H1 (cell line): ENCODE results near the gene PLEKHG2. TPM values are rescaled to one million over a fixed set of nuclear protein-coding genes. Genes with fewer than 3 reads are reported as not detected.

Experiments used
- ASH2L ChIP-seq: fragments of 200-600, 300-600 bp; sonication (generic); IDR thresholded peaks from one replicate; pipeline ENCODE4 v1.7.1; 2017; ENCODE audit warnings: low read length
- CEBPB ChIP-seq: IDR thresholded peaks from 2 replicates; pipeline ENCODE4 v1.6.1; 2012; ENCODE audit warnings: low read depth, low read length
- CHD2 ChIP-seq: IDR thresholded peaks from 2 replicates; pipeline ENCODE4 v1.6.1; 2012; ENCODE audit warnings: low read length, improper control_type of control experiment
- CREB1 ChIP-seq: IDR thresholded peaks from 2 replicates; pipeline ENCODE4 v1.6.1; 2012; ENCODE audit warnings: inconsistent platforms
- CTCF ChIP-seq, 3 experiments: IDR thresholded peaks; 1 replicate in 2 of 3; 2 replicates in 1 of 3; pipeline versions ENCODE4 v1.5.1 to v1.6.1; 2011; ENCODE audit warnings: low read length in 3 of 3, mild to moderate bottlenecking in 3 of 3, inconsistent platforms in 2 of 3, low read depth in 1 of 3, moderate library complexity in 1 of 3; ENCODE audit not compliant: insufficient read depth in 1 of 3; ENCODE audit errors: control extremely low read depth in 1 of 3
- E2F6 ChIP-seq: IDR thresholded peaks from 2 replicates; pipeline ENCODE4 v1.6.1; 2012; ENCODE audit warnings: inconsistent platforms
- EGR1 ChIP-seq: IDR thresholded peaks from 2 replicates; pipeline ENCODE4 v1.6.1; 2011; ENCODE audit warnings: low read depth, low read length, borderline replicate concordance
- EP300 ChIP-seq, 2 experiments: IDR thresholded peaks; 1 replicate in 1 of 2; 2 replicates in 1 of 2; pipeline ENCODE4 v1.6.1; 2011 to 2012; ENCODE audit warnings: low read depth in 2 of 2, low read length in 2 of 2, mild to moderate bottlenecking in 2 of 2, borderline replicate concordance in 1 of 2, inconsistent platforms in 1 of 2, moderate library complexity in 1 of 2
- EZH2 ChIP-seq: fragments of 200-600 bp; sonication (generic); IDR thresholded peaks from 2 replicates; pipeline ENCODE4 v1.7.1; 2012; ENCODE audit warnings: low read depth, mild to moderate bottlenecking, moderate library complexity, low read length, inconsistent platforms; ENCODE audit not compliant: severe bottlenecking
- FOSL1 ChIP-seq: IDR thresholded peaks from 2 replicates; pipeline ENCODE4 v1.6.1; 2011; ENCODE audit warnings: mild to moderate bottlenecking, low read depth, low read length, moderate library complexity; ENCODE audit not compliant: insufficient read depth
- GABPA ChIP-seq: IDR thresholded peaks from 2 replicates; pipeline ENCODE4 v1.6.1; 2011; ENCODE audit warnings: mild to moderate bottlenecking, low read length, moderate library complexity, borderline replicate concordance; ENCODE audit not compliant: insufficient read depth
- KDM1A ChIP-seq: fragments of 200-600, 300-600 bp; sonication (generic); IDR thresholded peaks from 2 replicates; pipeline ENCODE4 v1.7.1; 2016; ENCODE audit warnings: mild to moderate bottlenecking, low read length, borderline replicate concordance
- NANOG ChIP-seq: IDR thresholded peaks from 2 replicates; pipeline ENCODE4 v1.6.1; 2011; ENCODE audit warnings: low read length, low read depth, mild to moderate bottlenecking, inconsistent platforms; ENCODE audit not compliant: insufficient read depth, poor library complexity, severe bottlenecking
- RNF2 ChIP-seq: fragments of 200-900, 300-1000 bp; sonication (generic); IDR thresholded peaks from 2 replicates; pipeline ENCODE4 v1.7.1; 2016; ENCODE audit warnings: borderline replicate concordance, low read depth, mild to moderate bottlenecking, antibody characterized with exemption, low read length; ENCODE audit not compliant: poor library complexity, severe bottlenecking; ENCODE audit errors: missing control alignments
- SP4 ChIP-seq: IDR thresholded peaks from 2 replicates; pipeline ENCODE4 v1.6.1; 2012; ENCODE audit warnings: low read length, inconsistent platforms
- TAF7 ChIP-seq: optimal IDR thresholded peaks from 2 replicates; pipeline ENCODE3; 2011; ENCODE audit warnings: low read depth, mild to moderate bottlenecking, inconsistent platforms, low read length, moderate library complexity, borderline replicate concordance
- TBP ChIP-seq: IDR thresholded peaks from 2 replicates; pipeline ENCODE4 v1.6.1; 2011; ENCODE audit warnings: low read depth, low read length, improper control_type of control experiment
- TCF12 ChIP-seq: IDR thresholded peaks from 2 replicates; pipeline ENCODE4 v1.6.1; 2011; ENCODE audit warnings: low read depth, mild to moderate bottlenecking, low read length
- TEAD4 ChIP-seq: IDR thresholded peaks from 2 replicates; pipeline ENCODE4 v1.6.1; 2012; ENCODE audit warnings: low read depth, low read length, inconsistent platforms, mixed read lengths
- ZNF274 ChIP-seq: IDR thresholded peaks from 2 replicates; pipeline ENCODE4 v1.7.0; 2012; ENCODE audit warnings: low read length, borderline replicate concordance; ENCODE audit errors: extremely low read depth
- polyA plus RNA-seq, 7 experiments: library from polyadenylated mRNA; depleted of rRNA in 3 of 7; stranded (reverse) in 5 of 7; unstranded in 2 of 7; fragments of >200 nt in 5 of 7; fragments of 200-250 nt in 2 of 7; gene quantifications; 1 replicate in 5 of 7; 2 replicates in 1 of 7; 4 replicates in 1 of 7; pipeline versions ENCODE4 v1.2.1 to v1.2.3, GENCODE V29; 2011 to 2013; ENCODE audit warnings: missing spikeins in 2 of 7, mixed read lengths in 2 of 7
- total RNA-seq: library from RNA; stranded (reverse); fragmentation: NEBNext Ultra II Directional; extraction: Animal tissue kit (Norgen Biotek cat#: 25700); gene quantifications from 2 replicates; pipeline ENCODE4 v1.2.1, GENCODE V29; 2021

Gene PLEKHG2
- total and polyA plus RNA-seq, 2 of the 8 experiments (the other 6 are each of a cell fraction or from before 2014, with no cell fraction given) = 16.9 to 65.7 TPM

- TF ChIP-seq NANOG (no peak), TBP (peak; percentile 87), TCF12 (no peak), EZH2 (no peak), EGR1 (no peak), EP300 (IDR thresholded peaks at IDR 0.05; ENCODE audit: borderline replicate concordance in 1 of 2, low read depth in 2 of 2, low read length in 2 of 2) (no peak), ZNF274 (no peak), CHD2 (peak; percentile 100), TEAD4 (no peak), E2F6 (peak; percentile 85), KDM1A (no peak), GABPA (no peak), CTCF (IDR thresholded peaks at IDR 0.05; ENCODE audit: control extremely low read depth in 1 of 3, insufficient read depth in 1 of 3, low read depth in 1 of 3, low read length in 3 of 3) (no peak), RNF2 (no peak), ASH2L (peak; percentile 62), CREB1 (peak; percentile 85), SP4 (no peak), FOSL1 (no peak), CEBPB (no peak), TAF7 (peak; percentile 45)
Measured at GRCh38 chr19:39445196-39446111, 33.0 kb downstream of the PLEKHG2 start, which contains the start of gene SUPT5H (continued).
